ENCODE results near the gene ZNF277.

Gene ZNF277, protein sequence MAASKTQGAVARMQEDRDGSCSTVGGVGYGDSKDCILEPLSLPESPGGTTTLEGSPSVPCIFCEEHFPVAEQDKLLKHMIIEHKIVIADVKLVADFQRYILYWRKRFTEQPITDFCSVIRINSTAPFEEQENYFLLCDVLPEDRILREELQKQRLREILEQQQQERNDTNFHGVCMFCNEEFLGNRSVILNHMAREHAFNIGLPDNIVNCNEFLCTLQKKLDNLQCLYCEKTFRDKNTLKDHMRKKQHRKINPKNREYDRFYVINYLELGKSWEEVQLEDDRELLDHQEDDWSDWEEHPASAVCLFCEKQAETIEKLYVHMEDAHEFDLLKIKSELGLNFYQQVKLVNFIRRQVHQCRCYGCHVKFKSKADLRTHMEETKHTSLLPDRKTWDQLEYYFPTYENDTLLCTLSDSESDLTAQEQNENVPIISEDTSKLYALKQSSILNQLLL

DNA sequence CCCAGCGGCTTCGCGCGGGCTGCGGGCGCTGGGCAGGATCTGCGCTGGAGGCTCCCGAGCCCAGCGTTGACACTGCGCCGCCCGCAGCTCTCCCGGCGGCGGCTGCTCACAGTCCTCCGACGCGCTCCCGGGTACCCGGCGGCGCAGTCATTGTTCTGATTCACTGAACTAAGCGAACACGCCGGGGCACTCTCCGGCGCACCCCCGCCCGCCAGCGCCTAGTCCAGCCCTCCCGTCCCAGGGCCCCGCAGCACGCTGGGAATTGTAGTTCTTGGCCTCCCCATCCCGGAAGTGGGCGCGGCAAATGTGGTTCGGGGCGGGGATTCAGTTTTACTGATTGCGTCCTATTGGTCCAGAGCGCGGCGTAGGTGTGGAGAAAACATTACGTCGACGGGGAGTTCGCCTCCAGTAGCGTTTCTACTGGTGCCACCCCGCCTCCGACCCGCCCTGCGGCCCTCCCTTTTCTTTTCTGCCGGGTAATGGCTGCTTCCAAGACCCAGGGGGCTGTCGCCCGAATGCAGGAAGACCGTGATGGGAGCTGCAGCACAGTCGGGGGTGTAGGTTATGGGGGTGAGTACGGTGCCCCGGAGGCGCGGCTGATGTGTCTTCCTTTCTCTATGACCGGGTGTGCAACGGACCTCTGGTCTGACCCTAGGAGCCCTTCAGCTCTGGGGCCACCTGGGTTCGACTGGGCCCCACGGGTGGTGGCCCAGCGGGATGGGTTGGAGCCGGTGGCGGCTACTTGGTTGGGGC lies at the start of gene ZNF277, which contains the start of gene DOCK4:
Gene ZNF277, plus strand, starts transcription at position 458 of the 753 bp plus-strand sequence. Its CDS starts 22 bp downstream, at position 480.
Gene DOCK4, minus strand, starts transcription at position 162 of the 753 bp plus-strand sequence. CDS start 261 bp downstream, outside the sequence.
- DNase-seq: peak; percentile 99

DNA sequence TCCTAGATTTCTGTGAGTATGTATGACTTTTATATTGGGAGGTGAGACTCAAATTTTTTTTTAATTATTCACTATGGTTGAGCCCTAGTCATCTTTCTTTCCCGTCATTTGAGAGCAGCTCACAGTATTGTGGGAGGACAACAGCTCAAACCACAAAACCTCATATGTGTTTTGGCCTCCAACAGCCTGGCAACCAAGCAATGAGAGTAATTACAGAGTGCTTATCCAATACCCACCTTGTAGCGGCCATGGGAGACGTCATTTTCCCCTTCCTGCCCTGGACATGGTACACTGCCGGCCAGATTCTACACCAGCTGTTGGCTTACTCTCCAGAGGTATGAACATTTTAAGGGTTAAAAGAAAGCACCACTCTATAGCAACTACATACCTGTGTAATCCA lies 49.4 kb upstream of the ZNF277 start:
- DNase-seq: no peak

DNA sequence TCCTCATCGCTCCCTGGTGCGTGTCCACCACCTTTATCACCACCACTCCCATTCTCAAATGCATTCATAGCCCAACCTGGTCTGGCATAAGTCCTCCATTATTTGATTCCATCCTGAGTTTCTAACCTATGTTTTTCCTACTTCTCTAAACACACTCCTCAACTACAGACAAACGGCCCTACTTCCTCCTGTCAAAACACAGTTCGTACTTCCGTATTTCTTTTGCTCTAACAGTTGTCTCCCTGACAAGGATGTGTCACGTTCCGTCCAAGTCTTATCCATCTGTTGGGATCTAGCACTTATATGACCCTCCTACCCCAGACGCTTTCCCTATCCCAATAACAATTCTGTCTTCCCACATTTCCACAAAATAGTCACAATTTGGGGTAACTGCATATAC lies 47.1 kb upstream of the ZNF277 start:
- no peak for DNase-seq

DNA sequence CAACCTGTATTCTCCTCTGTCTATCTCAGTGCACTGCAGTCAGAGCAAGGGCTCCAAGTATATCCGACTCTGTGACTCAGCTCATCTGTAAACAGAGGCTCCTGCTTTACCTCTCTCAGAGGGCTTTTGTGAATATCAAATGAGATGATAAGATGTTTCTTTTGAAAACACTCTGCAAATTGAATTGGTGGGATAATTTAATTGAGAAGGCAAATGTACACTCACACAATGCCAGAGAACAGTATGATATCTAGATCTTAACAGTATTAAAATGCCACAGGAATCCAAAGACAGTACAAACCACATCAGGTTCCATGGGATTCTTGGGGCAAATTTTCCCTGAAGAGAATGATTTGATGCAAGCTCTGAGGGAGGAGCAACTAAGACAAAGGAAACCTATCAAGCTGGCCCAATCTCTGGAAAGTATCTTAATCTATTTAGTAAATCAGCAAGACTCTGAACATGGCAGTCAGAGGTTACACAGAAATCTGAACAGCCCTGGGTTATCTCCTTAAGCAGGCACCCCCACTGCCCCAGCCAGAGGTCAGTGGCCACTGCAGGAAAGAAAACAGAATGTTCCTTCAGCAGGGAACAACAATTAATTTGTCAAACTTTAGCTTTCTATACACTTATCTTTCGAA lies 46.2 kb upstream of the ZNF277 start:
- no peak for DNase-seq

DNA sequence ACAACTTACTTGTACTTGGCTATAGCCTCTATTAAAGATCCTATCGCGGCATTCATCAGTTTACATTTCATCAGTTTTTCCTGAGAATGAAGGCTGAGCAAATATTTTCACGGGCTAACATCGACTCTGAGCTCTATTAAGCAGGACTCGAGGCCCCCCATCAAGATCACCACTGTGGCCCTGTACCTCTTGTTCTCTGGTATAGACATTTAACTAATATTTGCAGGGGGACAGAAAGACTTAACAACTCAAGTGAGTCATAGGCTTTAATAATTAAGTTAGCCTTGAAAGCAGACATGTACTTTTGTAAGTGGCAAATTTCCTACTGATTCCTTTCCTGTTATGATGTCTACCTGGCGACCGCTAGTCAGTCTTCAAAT lies 45.7 kb upstream of the ZNF277 start:
- no peak for DNase-seq

DNA sequence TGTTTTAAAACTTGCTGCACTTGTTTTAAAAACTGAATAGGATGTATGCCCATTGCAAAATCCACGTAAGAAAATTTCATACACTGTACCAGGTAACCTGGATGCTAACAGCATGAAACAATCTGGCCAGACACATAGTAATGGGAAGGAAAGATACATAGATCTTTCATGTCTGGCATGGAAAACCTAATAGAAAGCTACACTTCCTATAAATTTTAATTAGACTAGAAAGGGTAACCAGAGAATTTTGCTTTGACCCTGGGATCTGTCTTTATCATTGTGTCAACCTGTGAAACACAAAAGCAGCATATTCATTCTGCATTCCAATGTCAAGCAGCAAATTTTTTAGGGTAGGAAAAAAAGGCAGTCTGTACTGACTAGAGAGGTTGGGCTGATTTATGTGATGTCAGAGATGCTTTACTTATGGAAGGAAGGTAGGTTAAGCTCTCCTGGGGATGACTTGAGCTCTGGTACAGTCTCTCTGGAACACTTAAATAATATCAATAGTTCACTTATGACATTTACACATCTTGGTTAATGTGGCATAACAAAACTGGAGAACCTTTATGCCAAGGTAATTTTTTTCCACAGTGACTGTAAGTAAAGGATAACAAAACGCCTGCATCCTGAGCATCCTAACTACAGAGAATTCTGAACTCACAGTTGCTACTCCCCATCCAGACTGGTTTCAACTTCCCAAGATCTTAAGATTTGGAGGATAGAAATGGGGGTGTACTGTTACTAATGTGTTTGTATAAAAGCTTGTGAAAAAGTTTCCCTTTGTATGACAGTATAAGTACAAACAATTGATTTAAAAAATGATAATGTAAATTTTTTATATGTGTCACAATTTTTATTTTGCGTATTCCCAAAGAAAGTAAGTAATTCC lies 45.0 kb upstream of the ZNF277 start:
- no peak for DNase-seq

DNA sequence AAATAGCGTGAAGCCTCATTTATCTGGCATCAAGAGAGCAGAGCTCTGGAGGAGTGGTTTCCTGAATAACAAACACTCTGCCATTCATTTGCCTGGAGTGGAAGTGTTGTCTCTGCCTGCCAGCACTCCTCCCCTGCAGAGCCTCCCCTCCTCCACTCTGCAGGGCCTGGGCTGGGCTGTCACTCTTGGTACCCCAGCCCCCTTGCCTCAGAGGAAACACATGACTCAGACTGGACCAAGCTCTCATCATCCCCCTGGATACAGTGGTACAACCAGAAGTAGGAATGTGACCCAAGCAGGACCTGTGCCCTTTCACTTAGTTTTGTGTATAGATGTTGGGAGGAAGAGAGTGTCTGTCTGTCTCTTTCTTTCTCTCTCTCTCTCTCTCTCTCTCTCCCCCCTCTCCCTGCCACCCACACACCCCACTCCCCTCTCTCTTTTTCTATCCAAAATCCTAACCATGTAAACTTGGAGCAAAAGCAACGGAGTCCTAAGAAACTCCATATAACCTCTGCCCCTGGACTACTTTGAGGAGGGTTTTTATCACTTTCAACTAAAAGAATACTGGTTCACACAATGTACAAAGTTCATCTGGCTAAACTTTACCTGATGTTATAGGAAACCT lies 44.2 kb upstream of the ZNF277 start:
- DNase-seq: no peak

DNA sequence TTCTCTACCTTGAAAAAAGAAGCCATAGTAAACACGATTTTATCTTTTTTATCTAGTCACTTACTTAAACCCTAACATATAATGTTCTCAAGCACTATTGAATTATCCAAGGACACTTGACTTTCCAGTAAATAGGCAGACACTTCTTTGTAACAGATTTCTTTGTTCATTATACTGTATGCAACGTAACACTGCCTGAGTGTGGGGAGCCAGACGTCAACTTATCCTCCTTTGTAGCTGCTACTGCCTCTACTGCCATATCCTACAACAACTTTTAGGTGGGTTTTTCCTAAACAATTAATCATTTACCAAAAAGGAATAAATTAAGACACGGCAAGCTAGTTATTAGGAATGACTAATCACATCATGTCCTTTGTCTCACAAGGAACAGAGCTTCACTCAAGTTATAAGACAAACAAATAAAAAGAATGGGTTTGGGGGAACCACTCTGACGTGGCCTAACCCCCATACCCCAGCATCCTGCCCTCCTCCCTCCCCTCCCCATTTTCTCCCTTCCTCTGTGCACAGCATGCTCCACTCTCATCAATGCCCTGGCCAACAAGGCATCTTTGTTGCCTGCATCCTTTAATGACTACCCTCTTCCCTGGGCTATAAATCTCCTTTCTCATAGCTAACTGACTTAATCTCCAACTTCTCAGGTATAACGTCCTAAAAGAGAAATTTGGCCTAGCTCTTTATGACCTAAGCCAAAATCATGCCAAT lies 43.5 kb upstream of the ZNF277 start:
- no peak for DNase-seq

DNA sequence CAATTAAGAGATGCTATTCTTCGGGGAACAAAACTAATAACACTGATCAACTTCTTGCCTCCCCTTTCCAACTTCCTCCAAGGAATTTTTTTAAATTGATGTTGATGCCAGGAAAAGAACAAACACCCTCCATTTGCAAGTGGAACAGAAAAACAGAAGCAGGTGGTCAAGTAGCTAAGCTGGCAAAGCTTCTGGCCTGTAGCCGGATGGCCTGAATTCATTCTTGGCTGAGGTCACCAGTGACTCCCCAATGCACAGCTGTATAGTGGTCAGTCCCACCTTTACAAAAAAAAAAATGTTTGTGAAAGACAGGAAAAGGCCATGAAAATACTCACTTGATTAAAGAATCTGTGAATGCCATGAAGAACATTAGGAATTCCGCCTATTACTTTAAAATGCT lies 39.3 kb upstream of the ZNF277 start:
- DNase-seq: no peak

DNA sequence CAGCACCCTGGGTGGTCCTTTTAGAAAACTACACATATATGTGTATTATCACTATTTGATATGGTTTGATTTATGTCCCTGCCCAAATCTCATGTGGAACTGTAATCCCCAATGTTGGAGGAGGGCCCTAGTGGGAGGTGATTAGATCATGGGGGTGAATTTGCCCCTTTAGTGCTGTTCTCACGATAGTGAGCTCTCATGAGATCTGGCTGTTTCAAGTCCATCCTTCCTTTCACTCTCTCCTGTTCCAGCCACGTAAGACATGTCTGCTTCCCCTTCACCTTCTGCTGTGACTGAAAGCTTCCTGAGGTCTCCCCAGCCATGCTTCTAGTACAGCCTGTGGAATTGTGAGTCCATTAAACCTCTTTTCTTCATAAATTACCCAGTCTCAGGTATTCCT lies 37.6 kb upstream of the ZNF277 start:
- no peak for DNase-seq

DNA sequence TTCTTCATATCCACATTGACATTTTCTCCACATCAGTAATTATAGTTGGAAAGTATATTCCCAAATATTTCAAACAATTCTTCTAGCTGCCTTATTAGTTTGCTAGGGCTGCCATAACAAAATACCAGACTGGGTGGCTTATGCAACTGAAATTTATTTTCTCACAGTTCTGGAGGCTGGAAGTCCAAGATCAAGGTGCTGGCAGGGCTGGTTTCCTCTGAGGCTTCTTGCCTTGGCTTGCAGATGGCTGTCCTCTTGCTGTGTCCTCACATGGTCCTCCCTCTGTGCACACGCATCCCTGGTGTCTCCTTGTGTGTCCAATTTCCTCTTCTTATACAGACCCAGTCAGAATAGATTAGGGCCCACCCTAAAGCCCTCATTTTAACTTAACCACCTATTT lies 34.8 kb upstream of the ZNF277 start:
- no peak for DNase-seq

DNA sequence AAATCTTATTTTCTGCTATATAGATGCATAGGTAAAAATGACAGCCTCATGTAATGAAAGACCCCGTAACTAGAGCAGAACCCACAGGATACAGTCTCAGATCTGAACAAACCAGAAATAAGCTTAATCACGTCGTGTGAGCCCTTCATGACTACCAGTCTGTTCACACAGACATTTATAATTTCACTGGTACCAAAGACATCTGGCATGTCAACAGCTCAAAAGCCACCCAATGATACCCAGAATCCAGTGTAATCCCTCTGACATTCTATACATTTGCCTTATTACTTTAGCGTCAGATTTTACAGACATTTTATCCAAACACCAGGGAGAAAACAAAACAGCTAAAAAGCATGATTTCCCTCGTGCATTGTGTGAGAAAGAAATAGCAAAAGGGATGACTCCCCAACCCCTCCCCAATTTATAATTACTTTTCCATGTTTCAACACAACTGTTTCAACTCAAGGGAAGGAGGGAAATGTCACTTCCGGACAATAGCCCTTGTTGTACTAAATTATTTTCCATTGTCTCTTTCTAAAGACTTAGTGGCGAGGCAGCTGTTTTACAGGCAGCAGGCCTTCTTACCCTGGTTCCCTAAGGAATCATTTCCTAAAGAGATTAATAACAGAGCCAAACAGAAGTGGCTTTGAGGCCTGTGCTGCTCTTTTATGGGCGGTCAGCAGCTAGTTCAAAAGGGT lies 33.5 kb upstream of the ZNF277 start:
- no peak for DNase-seq

DNA sequence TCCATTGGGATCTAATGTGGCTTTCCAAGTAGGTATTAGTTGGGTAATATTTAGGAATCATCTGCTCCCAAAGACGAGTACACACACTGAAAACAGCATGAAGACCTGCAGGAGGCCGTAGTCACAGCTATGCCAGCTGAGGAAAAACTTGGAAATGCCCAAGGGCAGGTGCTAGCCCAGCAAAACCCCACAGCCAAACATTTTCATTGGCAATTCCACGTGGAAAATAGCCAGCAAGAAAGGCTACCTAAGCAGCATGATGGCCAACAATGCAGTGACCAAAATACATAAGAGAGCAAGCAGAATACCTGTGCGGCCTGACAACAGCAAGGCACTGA lies 33.0 kb upstream of the ZNF277 start:
- no peak for DNase-seq

DNA sequence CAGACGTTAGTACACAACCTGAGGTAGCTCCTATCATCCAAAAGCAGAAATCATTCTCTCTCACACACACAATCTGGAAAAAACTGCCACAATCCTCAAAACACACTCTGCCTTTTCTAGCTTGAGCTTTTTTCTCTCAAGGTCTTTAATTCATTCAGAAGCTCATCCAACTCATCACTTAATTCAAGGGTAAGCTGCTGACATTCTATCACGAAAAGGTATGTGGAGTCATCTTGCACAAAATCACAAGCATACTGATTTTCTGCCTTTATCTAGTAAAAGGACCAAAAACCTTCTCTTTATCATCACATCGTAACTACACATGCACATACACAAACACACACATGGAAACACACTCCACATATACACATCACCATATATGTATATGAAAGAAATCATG lies 32.3 kb upstream of the ZNF277 start:
- DNase-seq: no peak

DNA sequence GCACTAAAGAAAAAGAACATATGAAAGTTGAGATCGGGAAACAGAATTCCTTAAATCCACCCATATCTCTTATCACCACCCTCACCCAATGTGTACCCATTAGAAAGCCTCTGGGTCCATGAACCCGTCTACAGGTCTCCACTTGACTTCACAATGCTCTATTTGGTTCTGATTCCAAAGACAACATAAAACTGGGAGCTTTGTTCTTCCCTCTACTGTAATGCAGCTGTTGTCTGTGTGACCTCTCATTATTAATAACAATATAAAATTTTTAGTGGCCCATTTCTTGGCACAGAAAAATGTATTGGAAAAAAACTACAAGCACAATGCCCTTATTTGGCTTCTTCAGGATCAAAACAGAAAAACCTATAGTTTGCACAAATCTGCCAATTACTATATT lies 30.3 kb upstream of the ZNF277 start:
- no peak for DNase-seq

DNA sequence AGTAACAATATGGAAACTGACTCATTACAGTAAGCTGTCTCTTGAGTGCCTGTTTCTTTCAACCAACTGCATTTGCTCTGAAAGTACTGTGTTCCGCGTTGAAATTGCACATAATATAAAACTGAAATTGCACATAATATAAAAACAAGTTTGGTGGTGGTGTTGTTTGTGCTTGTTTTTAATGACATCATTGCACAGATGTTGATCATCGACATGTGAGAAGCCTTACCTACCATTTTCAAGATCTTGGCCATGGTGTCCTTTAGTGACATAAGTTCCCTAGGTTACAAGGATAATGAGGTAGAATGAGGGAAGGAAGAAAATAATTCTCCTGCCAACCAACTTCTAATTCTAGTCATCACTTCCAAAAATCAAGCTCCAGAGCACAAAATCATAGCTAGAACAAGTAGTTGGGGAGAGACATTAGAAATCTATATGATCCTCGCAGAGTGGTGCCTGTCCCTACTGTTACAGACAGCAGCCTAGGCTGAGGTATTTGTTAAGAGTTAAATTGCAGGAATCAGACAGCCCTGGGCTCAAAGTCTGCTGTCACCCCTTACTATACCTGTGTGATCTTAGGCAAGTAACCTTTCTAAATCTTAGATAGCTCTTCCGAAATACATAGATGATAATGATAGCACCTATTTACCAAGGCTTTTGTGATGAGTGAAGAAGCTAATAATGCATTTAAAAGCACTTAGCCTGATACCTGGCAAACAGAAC lies 29.6 kb upstream of the ZNF277 start:
- DNase-seq: no peak

DNA sequence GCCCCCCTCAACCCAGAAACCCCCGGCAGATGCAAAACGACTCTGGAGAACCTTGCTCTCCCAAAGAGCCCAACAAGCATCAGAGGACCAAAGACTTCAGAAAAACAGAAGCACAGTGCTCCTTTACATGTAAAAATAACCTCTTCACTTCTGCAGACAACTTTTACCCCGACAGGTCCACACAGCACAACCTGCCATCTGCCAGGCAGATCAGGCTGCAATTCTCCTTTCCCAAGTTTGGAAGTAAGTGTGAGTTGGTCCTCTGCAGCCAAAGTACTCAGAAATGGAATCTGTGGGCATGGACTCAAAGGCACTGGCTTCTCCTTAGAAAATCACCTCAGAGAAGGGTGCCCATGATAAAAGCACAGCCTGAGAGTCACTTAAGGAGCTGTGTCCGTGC lies 26.3 kb upstream of the ZNF277 start:
- no peak for DNase-seq

DNA sequence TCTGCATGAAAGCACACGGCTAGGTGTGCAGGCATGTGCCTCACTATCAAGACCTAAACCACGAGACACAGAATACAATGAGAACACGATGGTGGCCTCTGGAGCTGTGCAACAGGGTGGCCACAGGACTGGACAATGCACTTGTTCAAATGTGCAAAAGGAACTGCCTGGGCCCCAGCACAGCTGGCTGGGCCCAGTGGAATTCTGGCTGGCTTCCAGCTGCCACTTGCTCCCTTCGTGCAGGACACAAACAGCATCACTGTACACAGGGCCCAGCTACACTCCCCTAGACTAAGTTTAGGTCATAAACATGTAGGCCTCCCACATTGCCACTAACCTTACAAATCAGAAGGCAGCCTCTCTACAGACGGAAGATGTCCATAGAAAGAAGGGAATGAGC lies 23.7 kb upstream of the ZNF277 start:
- DNase-seq: no peak

DNA sequence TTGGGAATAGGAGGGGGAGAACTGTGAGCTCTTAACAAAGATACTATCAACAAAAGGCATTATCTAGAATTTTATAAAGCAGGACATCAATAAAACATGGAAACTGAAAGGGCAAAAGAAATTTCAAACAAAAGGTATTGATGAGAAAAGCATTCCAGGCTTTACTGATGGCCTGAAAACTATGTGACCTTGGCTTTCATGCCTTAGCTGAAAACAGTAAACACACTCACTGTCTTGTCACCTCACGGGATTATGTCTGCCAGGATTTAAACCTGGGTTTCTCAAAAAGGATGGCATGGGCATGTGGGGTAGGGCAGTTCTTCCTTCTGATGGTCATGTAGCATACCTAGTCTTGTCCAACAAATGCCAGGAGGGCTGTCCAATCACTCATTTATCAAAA lies 23.2 kb upstream of the ZNF277 start:
- DNase-seq: no peak

DNA sequence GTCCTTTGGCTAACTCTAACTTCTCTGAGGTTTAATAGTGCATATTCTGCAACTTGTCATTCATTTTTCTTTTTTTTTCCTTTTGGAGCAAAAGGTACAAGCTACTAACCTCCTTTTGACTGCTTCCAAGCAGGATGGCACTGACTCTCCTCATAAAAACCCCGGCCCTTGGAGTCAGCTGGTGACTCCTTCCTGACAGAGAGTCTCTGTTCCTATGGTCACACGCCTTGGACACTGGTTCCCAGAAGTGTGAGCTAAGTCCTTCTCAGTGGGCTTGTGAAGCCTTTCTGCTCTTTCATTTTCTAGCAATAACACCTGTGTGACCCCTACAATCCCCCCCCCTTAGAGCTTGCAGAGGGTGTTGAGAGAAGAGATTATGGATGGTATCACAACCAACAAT lies 22.0 kb upstream of the ZNF277 start:
- no peak for DNase-seq
